Measurements from ENCODE around the gene CBR3. TPM values are rescaled to one million over a fixed set of nuclear protein-coding genes. Genes with fewer than 3 reads are reported as not detected.

CBR3 gene
- total and polyA plus RNA-seq, 2 of the 4 experiments (the other 2 are of a cell fraction), result 13.4 to 15.4 TPM

- H3K4me3 ChIP-seq (ENCODE audit: insufficient read depth, low read depth, low read length), result no peak overlapping the region
- H4K8ac ChIP-seq (ENCODE audit: low read depth in 2 of 2, low read length in 2 of 2), result no peak overlapping the region
- no peak overlapping the region for H3K23ac ChIP-seq (ENCODE audit: low read depth, low read length)
- H2BK20ac ChIP-seq (ENCODE audit: low read depth, low read length), result no peak overlapping the region
- peaks cover 13 to 33% of the 10 kb centered on the region in 2 experiments for H3K79me1 ChIP-seq (ENCODE audit: low read depth in 1 of 2, low read length in 2 of 2)
- no peaks in the 10 kb centered on the region for H3K27me3 ChIP-seq (ENCODE audit: control insufficient read depth, insufficient read depth, low read length)
- H3K4me1 ChIP-seq (ENCODE audit: control insufficient read depth, insufficient read depth, low read length), result no peaks in the 10 kb centered on the region
- BruUV-seq (replicated peaks), result no TSS peak
- H3K56ac ChIP-seq (ENCODE audit: extremely low read depth, insufficient read depth, low read length), result no peak overlapping the region
- H2BK120ac ChIP-seq (ENCODE audit: low read depth, low read length), result no peak overlapping the region
- WGBS, 2 experiments (ENCODE audit: extremely low coverage in 2 of 2, insufficient read length in 1 of 2), result 100% methylated on average over 2 of the region's 5 CpGs; no CpG with 5 or more reads in 1 of the 2 experiments
- no peak for ATAC-seq (ENCODE audit: low read depth)
- H2BK15ac ChIP-seq (ENCODE audit: low read depth, low read length), result no peak overlapping the region
- H4K20me1 ChIP-seq (ENCODE audit: insufficient read depth, low read length), result no peaks in the 10 kb centered on the region; the same call in 1 of the 2 replicates
- no peak for DNase-seq
- dilution Hi-C loops (cut with HindIII; ENCODE audit: low sequenced_read_pairs, unreplicated experiment) (no loop called here), intact Hi-C loops (cut with micrococcal nuclease) (no loop called here), in situ Hi-C loops (cut with MboI; ENCODE audit: low sequenced_read_pairs) (no loop called here)
- H2AK9ac ChIP-seq (replicated peaks; ENCODE audit: low read depth, low read length, poor library complexity), result no peak overlapping the region
- H3K27ac ChIP-seq (ENCODE audit: insufficient read depth, low read length), result no peak overlapping the region
- ChIA-PET POLR2A (ENCODE audit: unreplicated experiment) (interaction anchor here (0.7 kb wide), 1 partner anchor 983 kb away, joined by 4 read pairs; no protein-coding TSS in a partner anchor), CTCF (no interaction called here)
- H3K36me3 ChIP-seq (ENCODE audit: control insufficient read depth, insufficient read depth, low read length), result no peaks in the 10 kb centered on the region; the same call in 1 of the 2 replicates
- H3K4me2 ChIP-seq (ENCODE audit: low read depth, low read length), result no peak overlapping the region
- no peak overlapping the region for H2BK5ac ChIP-seq (ENCODE audit: low read depth, low read length, poor library complexity, severe bottlenecking)
- H3K9ac ChIP-seq (ENCODE audit: low read depth, low read length), result no peak overlapping the region
- H2AK5ac ChIP-seq (ENCODE audit: low read depth, low read length), result no peak overlapping the region
- H4K5ac ChIP-seq (ENCODE audit: low read depth, low read length), result no peak overlapping the region
- no peak overlapping the region for H2AFZ ChIP-seq (replicated peaks; ENCODE audit: low read length, poor library complexity)
- no peak overlapping the region for H3K4ac ChIP-seq (ENCODE audit: low read depth, low read length)
- H3K9me1 ChIP-seq (ENCODE audit: insufficient read depth, low read length), result peaks cover 15% of the 10 kb centered on the region; the same call in 1 of the 2 replicates
- no peak overlapping the region for H4K91ac ChIP-seq (ENCODE audit: insufficient read depth, low read depth, low read length)
- no peak overlapping the region for H3K18ac ChIP-seq (ENCODE audit: low read depth, low read length)
- TF ChIP-seq CHD1 (IDR thresholded peaks at IDR 0.05; ENCODE audit: low read depth, low read length), result no peak
- TF ChIP-seq, protein P1, sequence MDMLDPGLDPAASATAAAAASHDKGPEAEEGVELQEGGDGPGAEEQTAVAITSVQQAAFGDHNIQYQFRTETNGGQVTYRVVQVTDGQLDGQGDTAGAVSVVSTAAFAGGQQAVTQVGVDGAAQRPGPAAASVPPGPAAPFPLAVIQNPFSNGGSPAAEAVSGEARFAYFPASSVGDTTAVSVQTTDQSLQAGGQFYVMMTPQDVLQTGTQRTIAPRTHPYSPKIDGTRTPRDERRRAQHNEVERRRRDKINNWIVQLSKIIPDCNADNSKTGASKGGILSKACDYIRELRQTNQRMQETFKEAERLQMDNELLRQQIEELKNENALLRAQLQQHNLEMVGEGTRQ (IDR thresholded peaks at IDR 0.05; ENCODE audit: low read depth, low read length), result no peak
- TF ChIP-seq SMC3 (IDR thresholded peaks at IDR 0.05; ENCODE audit: low read depth, low read length), result no peak
- no peak for TF ChIP-seq POLR2A (IDR thresholded peaks at IDR 0.05; ENCODE audit: low read depth, low read length)
- no peak for TF ChIP-seq MAZ (IDR thresholded peaks at IDR 0.05; ENCODE audit: borderline replicate concordance, low read depth, low read length)
- TF ChIP-seq, protein P2, sequence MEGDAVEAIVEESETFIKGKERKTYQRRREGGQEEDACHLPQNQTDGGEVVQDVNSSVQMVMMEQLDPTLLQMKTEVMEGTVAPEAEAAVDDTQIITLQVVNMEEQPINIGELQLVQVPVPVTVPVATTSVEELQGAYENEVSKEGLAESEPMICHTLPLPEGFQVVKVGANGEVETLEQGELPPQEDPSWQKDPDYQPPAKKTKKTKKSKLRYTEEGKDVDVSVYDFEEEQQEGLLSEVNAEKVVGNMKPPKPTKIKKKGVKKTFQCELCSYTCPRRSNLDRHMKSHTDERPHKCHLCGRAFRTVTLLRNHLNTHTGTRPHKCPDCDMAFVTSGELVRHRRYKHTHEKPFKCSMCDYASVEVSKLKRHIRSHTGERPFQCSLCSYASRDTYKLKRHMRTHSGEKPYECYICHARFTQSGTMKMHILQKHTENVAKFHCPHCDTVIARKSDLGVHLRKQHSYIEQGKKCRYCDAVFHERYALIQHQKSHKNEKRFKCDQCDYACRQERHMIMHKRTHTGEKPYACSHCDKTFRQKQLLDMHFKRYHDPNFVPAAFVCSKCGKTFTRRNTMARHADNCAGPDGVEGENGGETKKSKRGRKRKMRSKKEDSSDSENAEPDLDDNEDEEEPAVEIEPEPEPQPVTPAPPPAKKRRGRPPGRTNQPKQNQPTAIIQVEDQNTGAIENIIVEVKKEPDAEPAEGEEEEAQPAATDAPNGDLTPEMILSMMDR (conservative IDR thresholded peaks at IDR 0.05; ENCODE audit: low read depth, low read length), result no peak
- TF ChIP-seq BHLHE40 (IDR thresholded peaks at IDR 0.05; ENCODE audit: low read depth, low read length), result no peak
- no peak for TF ChIP-seq RCOR1 (IDR thresholded peaks at IDR 0.05; ENCODE audit: insufficient replicate concordance, low read length)
- TF ChIP-seq MXI1 (IDR thresholded peaks at IDR 0.05; ENCODE audit: borderline replicate concordance, low read depth, low read length), result no peak
- TF ChIP-seq, protein P3, sequence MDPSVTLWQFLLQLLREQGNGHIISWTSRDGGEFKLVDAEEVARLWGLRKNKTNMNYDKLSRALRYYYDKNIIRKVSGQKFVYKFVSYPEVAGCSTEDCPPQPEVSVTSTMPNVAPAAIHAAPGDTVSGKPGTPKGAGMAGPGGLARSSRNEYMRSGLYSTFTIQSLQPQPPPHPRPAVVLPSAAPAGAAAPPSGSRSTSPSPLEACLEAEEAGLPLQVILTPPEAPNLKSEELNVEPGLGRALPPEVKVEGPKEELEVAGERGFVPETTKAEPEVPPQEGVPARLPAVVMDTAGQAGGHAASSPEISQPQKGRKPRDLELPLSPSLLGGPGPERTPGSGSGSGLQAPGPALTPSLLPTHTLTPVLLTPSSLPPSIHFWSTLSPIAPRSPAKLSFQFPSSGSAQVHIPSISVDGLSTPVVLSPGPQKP (IDR thresholded peaks at IDR 0.05; ENCODE audit: borderline replicate concordance, low read depth, low read length), result no peak
- TF ChIP-seq RAD21 (IDR thresholded peaks at IDR 0.05; ENCODE audit: low read length), result no peak
- no peak overlapping the region for H3K14ac ChIP-seq (replicated peaks; ENCODE audit: low read depth, low read length)
- H3K9me3 ChIP-seq (ENCODE audit: control insufficient read depth, insufficient read depth, low read length), result peaks cover 3% of the 10 kb centered on the region; the same call in 1 of the 2 replicates
These were observed 46.1 kb downstream of the CBR3 start for GRCh38 chr21:36180963-36181362.
